ENCODE measurements around the gene SAP130. TPM values are rescaled to one million over a fixed set of nuclear protein-coding genes. Genes with fewer than 3 reads are reported as not detected.

The SAP130 gene
- total RNA-seq, 1 donor from 2014 or later = 5.9 TPM

DNA sequence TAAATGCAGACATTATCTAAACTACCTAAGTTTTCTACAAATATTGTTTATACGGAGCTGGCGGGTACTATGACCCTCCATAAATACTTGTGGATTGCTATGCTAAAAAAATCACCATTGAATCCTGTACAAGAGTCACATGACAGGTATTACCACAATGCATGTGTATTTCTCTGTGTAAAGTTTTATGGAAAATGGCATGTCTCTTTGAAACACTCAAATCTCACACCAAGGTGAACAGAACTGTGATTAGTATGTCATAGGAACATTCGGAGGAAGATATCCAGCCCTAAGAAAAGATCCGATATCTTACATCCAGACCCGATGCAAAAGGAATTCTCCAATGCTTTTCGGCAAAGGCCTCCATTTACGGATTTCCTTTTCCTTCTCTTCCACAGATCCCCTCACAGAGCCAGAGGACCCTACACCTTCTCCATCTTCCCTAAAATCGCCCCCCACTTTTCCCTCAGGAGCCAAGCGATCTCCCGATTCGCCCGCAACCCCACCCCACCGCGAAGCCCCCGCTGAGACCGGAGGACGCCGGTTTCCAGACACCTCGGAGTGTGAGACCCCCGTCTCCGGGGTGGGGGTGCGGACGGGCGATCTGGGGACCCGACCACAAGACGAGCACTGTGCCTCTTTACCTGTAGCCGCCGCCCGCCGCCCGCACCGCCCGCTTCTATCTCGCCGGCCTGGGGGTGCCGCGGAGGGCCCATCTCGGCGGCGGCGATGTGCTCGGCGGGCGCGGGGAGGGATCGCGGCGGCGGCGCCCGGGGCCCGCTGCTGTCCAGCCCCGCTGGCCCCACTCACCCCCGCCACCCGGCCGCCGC, 1.2 kb downstream of the SAP130 start:
- no peak for DNase-seq

DNA sequence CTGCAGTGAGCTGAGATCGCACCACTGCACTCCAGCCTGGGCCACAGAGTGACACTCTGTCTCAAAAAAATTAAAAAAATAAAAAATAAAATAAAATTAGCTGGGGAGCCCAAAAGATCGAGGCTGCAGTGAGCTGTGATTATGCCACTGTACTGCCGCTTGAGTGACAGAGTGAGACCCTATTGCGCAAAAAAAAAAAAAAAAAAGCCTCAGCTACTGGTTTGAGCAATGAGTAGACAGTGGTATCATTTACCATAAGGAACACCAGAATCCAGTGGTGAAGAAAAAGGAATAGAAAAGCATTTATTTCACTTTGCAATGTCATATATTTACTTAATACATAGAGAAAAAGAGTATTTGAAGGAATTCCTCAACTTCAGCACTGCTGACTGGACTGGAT, 3.0 kb downstream of the SAP130 start:
- no peak for DNase-seq

DNA sequence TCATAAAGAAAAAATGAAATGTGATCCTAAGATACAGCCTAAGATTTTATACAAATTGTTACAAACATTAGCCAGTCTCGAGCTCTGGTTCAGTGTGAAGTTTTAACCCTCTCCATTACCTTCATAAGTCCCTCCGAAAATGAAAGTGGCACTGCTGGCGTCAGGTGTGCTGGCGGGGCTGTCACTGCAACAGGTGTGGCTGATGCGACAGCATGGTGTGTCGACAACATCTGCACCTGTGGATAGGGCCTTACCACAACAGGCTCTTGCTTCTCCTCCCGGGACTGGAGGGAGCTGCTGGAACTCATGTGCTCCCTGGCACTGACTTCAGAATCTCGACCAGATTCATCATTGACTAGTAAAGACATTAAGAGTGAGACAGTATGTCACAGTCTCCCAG, 10.3 kb downstream of the SAP130 start:
- DNase-seq = no peak

DNA sequence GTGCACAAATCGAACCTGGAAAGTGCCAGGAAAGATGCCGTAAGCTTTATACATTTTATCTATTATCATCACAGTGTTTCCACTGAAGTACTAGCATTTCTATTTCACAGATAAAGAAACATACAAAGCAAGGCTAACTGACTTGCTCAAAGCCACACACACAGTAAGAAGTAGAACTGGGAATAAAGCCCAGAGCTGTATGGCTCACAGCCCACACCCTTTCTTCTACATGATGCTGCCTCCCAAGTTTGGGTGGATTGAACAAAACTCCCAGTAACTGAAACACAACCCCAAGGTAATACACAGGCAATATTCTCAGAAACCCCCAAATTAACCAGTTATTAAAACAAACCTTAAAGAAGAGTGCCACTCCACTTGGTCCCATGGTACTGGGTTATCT, 11.2 kb downstream of the SAP130 start:
- DNase-seq = no peak

DNA sequence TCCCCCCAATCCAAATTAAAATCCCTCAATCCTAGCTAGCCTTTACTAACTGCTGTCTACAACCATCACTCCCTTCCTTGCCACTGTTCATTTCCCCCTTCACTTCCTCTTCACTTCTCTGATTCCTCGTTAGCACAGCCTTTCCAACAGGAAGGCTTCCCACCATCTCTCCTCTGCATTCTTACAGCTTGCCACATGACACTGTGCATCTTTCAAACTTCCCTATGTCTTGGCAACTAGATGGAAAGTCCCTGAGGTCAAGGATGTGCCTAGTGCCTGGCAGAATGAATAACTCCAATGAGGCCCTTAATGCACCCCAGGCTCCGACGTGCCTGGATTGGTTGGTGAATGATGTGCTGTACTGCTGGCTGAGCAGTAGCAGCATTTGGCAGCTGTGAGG, 15.2 kb downstream of the SAP130 start:
- no peak for DNase-seq

DNA sequence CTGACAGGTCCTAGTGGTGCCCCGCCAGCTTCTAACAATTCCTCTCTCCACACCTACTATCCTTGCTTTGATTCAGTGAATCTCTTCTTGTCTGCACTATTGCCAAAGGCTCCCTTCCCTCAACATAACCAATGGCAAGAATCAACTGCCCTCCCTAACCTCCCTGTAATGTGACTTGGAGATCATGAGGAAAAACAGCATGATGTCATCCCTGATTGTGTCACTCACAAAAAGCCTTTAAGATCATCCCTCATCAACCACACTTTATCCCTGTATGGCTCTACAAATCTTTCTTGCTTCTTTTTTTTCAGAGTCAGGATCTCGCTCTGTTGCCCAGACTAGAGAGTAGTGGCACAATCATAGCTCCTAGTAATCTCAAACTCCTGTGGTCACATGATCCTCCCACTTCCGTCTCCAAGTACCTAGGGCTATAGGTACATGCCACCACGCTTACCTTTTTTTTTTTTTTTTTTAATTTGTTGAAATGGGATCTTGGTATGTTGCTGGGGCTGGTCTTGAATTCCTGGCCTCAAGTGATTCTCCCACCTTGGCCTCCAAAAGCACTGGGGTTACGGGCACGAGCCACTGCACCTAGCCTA, 19.7 kb downstream of the SAP130 start:
- DNase-seq = no peak

DNA sequence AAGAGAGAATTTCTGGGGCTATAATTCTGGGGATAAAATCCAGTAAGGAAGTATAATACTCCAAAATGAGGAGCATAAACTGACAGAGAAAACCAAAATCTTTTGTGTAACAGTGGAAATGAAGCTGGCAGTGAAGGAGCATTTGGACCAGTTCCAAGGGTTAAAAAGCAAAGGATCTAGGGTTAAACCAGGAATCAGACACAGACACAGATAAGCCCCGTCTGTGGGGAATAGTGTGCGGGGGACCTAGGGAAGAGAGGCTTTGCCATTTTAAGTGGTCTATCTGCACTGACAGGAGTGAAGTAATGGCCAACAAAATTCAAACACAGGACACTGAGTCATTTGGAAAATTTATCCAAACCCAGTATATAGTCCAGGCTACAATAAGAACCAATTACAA, 23.4 kb downstream of the SAP130 start:
- no peak for DNase-seq

DNA sequence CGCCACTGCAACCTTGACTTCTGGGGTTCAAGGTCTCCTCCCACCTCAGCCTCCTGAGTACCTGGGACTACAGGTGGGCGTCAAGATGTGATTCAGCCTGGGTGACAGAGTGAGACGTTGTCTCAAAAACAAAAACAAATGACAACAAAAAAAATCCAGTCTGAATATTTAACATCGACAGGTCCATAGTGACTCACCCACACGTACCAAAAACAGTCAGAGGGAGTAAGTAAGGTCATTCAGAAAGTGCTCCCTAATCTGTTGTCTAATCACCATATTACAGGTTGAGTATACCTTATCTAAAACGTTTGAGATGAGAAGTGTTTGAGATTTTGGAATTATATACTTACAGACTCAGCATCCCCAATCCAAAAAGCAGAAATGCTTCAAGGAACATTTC, 24.4 kb downstream of the SAP130 start:
- DNase-seq = no peak

DNA sequence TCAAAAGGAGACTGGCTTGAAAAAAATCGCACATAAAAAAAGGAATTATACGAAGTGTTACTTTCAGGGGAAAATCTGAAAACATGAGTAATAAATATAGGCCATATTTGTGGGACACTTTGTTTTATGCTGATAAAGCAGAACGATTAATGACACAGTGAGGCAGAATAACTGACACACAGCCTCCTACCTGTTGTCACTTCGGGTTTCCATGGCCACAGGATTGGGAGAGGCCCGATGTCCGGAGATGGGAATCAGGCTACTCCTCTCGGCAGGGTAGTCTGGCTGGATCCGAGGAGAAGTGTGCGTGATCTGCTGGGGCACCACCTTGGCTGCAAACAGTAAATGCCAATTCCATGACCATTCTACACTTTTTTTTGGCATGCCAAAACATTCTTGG, 31.7 kb downstream of the SAP130 start:
- DNase-seq = no peak

DNA sequence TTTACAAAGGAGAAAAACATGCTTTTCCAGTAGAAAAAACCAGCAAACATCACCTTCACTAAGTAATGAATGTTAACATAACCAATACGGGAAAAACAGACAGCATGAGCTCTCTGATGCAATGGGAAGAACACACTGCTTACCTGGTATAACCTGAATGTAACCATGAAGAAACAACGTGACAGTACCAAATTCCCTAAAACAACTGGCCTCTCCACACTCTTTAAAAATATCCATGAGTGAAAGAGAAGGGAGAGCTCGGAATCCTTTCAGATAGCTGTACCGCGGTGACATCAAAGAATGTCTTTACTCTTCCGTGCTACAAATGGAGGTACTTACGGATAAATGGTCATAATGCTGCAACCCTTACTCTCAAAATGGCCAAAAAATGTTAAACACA, 32.1 kb downstream of the SAP130 start:
- DNase-seq = no peak

DNA sequence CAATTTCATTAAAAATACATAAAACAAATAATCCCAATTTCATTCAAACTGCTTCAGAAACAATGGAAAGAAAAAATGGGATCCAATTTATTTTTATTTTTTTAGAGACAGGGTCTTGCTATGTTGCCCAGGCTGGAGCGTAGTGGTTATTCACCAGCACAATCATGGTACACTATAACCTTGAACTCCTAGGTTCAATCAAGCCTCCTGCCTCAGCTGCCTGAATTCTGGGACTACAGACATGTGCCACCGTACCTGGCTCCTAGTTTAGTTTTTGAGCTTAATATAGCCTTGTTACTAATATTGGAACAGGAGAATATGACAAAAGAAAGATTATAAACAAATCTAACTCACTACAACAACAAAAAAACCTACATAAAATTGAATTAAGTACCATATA, 34.2 kb downstream of the SAP130 start:
- no peak for DNase-seq

DNA sequence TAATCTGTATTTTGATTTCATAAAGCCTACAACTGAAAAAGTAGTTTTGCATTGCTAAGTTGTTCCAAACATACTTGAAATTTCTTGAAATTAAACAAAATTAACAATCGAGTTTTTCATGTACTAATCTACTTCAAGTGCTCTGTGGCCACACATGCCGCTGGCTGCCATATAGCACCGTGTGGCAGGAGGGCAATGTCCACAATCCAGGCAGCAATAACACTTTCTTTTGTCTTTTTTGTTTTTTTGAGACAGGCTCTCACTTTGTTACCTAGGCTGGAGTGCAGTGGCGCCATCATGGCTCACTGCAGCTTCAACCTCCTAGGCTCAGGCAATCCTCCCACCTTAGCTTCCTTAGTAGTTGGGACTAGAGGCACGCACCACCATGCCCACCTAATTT, 36.1 kb downstream of the SAP130 start:
- no peak for DNase-seq

DNA sequence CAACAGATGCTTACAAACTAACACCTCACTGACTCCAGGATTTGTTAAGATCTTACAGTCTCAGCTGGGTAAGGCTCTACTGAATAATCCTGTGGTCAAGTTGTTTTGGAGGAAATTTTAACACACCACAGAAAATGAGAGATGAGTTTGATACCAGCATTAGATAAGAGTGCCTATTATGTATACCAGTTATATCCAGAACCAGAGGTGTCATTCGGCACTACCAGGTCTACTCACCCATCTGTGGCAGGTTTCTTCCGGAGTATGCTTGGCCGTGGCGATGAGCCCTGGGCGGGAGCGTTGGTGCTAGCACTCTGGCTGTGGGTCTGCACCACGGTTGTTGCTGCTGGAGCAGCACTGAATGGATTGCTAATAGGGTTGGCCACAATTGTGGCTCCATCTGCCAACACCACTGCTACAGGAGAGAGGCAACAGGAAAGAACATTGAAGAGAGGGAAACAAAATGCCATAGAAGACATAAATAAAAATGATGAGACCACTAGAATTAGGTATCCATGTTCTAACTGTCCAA, 41.2 kb downstream of the SAP130 start:
- DNase-seq = no peak

DNA sequence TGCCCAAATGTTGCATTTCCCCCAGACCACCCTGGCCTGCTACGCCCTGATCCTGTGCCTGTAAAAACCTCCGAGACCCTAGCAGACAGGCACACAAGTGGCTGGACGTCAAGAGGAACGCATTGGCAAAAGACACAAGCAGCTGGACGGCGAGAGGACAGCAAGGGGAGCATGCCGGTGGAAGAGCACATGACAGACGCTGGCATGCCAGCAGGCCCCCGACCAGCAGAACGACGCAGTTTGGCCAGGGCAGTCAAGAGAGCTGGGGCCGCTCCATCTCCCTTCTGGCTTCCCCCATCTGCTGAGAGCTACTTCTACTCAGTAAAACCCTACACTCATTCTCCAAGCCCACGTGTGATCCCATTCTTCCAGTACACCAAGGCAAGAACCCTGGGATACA, 42.1 kb downstream of the SAP130 start:
- DNase-seq = no peak

DNA sequence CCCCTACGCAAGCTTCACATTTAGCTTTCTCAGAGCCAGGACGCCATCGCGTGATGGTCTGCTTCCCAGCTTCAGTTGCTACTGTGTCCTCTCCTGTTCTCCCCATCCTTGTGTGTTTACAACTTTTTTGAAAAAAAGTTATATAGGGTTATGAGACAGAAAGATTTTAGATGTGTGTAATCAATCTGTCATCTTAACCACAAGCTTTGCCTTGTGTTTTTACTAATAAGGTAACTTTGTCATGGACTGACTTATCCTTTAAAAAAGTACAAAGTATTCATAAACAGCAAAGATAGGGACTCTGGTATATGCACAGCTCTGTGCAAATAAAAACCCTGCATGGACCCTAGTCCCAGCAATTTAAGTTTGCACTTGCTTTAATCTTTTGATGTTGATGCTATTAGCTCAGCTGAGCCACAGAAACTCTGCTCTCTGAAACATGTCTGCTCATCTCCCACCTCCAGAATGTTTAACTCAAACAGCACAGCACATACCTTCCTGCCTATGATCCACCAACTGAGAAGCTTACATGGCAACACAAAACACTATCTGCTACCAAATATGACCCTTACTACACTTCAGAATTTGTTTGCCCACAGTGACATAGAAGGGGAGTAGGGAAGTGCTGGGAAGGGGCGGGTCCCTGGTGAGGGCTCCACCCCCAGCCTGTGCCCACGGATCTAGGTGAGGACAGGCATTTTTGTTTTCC, 42.7 kb downstream of the SAP130 start:
- DNase-seq = no peak

DNA sequence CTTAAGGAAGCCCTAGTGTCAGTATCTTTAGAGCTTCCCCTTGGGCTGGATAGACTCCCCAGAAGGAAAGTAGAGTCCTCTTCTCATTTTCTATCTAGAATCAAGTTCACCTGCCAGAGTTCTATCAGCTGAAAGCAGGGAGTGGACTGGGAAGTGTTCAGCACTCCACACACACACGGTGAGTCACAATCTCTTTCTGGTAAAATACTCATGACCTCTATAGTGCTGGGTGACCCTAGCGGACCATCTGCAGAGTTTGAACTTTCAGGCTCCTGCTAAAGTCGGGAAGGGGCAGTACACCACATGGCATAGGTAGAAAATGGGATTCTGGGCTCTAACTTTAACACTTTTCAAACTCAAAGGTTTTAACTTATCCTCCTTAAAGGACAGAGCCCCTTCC, 43.3 kb downstream of the SAP130 start:
- no peak for DNase-seq

DNA sequence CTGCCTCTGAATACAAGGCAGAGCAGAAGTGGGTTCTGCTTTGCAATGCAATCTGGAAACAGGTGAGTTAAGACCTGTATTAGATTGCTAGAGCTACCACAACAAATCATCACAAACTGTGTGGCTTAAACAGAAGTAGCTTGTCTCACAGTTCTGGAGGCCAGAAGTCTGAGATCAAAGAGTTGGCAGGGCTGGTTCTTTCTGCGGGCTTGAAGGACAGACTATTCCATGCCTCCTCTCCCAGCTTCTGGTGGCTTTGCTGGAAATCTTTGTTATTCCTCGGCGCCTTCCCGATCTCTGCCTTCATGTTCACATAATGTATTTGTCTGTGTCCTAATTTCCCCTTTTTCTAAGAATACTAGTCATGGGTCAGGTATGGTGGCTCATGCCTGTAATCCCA, 58.4 kb downstream of the SAP130 start:
- DNase-seq = no peak

DNA sequence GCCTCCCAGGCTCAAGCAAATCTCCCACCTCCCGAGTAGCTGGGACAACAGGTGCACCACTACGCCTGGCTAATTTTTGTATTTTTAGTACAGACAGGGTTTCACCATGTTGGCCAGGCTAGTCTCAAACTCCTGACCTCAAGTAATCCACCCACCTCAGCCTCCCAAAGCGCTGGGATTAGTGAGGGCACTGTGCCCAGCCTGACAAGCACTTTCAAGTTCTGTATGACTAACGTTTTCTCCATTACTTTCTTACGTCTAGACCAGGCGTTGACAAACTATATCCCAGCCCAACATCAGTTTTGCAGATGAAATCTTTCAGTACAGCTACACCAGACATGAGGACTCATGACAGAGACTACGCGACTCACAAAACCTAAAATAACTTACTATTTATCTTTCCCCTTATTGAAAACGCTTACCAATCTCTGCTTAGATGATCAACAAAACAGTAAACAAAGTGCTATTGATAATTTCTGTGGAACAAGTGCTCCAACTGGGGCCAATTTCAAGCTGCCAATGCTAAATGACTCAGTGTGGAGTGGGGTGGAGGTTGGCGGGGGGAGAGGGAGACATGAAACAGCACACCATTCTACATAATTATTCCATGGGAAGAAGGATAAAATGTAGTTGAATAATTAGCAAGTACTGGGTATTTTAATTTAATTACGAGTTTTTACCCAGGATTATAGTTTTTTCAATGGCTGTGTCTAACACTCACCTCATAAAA, 59.1 kb downstream of the SAP130 start:
- DNase-seq = peak; percentile 23

DNA sequence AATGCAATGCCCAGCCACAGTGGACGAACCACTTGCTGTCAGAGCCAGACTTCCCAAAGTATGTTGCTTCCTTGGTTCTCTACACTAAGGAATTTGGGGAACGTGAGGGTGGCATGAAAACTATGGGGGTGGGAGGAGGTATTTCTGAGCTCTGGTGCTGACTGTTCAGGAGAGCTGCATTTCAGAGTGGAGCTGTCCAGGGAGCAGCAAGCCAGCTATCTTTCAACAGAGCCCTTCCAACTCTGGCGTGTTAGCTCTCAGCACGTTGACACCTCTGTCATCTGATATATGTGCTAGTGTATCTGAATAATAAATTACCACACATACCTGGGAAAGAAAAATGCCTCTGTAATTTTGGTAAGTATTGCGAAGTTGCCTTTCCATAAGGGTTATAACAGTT, 66.1 kb downstream of the SAP130 start:
- DNase-seq = no peak

DNA sequence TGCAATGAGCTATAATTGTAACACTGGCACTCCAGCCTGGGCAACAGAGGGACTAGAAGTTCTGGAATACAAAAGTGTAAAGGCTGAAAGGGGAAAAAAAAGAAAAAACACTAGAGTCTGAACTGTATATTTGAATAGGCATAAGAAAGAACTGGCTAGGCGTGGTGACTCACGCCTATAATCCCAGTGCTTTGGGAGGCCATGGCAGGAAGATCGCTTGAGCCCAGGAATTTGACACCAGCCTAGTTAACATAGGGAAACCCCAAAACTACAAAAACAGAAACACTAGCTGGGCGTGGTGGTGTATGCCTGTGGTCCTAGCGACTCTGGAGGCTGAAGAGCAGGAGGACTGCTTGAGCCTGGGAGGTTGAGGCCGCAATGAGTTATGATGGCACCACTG, 70.6 kb downstream of the SAP130 start:
- no peak for DNase-seq

DNA sequence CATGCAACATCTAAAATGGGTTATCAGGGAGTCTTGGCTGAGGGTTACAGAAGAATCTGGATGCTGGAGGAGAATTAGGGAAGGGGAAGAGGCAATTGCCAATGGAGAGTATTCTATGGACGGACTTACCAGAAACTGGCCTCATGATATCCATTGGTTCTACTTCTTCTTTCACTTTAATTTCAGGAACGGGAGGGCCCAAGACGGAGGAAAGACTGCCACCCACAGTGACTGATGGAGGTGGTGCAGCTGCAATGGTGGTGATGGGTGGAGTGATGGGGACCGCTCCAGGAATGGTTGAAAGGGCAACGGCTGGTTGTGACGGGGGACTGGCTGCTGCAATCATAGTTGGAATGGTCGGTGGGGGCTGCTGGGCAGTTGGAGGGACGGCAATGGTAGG, 73.0 kb downstream of the SAP130 start:
- no peak for DNase-seq

DNA sequence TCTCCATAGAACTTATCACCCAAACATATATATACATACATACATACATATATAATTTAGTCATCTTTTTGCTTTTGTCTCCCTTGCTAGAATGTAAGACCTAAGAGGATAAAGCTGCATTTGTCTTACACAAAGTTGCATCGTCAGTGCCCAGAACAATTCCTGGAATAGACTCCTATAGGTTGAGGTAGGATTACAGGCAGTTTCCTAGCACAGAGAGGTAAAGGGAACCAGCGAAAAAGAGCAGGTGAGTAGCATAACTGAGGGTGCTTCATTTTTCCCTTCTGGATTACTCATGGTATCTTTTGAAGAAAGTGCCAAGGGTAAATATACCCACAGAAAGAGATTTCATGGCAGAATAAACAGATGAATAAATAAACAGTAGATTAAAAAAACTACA, 74.0 kb downstream of the SAP130 start:
- no peak for DNase-seq
